Ovary (tissue), 3 donors: ENCODE data around the gene NFE2L2.

ENCODE experiments used
- POLR2A ChIP-seq: fragments of 450-650 bp; IDR thresholded peaks from one replicate; pipeline ENCODE4 v1.6.1; 2017; ENCODE audit warnings: antibody characterized with exemption, mild to moderate bottlenecking, moderate library complexity
- TF ChIP-seq, protein P1 (sequence below), 3 donors: fragments of 450-650 bp in 2 of 3; fragments of 200-600 bp in 1 of 3; IDR thresholded peaks; one replicate each; pipeline versions ENCODE4 v1.5.1 to v1.8.0; 2016 to 2022; ENCODE audit warnings: antibody characterized with exemption in 3 of 3, mild to moderate bottlenecking in 1 of 3
- donor health status: DM: no; HTN: no; CAD: no.

DNA sequence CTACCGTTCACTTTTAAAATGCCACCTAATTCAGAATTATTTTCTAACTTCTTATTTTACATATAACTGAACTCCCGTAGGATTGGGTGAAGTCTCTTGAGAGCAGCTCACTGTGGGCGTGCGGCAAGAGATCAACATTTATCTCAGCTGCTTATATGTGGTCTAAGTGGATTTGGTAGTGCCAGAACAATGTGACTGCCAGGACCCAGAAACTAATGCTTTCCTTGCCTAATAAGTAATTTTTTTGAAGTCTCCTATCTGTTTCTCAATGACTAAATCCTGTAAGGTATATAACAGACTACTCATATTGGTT is 11.2 kb upstream of the NFE2L2 start:
- TF ChIP-seq, protein P1, sequence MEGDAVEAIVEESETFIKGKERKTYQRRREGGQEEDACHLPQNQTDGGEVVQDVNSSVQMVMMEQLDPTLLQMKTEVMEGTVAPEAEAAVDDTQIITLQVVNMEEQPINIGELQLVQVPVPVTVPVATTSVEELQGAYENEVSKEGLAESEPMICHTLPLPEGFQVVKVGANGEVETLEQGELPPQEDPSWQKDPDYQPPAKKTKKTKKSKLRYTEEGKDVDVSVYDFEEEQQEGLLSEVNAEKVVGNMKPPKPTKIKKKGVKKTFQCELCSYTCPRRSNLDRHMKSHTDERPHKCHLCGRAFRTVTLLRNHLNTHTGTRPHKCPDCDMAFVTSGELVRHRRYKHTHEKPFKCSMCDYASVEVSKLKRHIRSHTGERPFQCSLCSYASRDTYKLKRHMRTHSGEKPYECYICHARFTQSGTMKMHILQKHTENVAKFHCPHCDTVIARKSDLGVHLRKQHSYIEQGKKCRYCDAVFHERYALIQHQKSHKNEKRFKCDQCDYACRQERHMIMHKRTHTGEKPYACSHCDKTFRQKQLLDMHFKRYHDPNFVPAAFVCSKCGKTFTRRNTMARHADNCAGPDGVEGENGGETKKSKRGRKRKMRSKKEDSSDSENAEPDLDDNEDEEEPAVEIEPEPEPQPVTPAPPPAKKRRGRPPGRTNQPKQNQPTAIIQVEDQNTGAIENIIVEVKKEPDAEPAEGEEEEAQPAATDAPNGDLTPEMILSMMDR (IDR thresholded peaks at IDR 0.05), result no peak
- no peak for TF ChIP-seq POLR2A
